ENCODE results near the gene ALKBH6. TPM values are rescaled to one million over a fixed set of nuclear protein-coding genes. Genes with fewer than 3 reads are reported as not detected.

The ALKBH6 gene
- 10 to 100 TPM; 13.3 to 24.5 TPM for total RNA-seq
- 10 to 100 TPM; 23.1 to 30.1 TPM for polyA plus RNA-seq
- long read RNA-seq, donor 1, partial matches to known transcripts = 0 of 5 reads
- long read RNA-seq, donor 1, other reads (novel, unspliced or antisense) = 0 of 5 reads
- long read RNA-seq, donor 2, partial matches to known transcripts = 0 of 2 reads
- long read RNA-seq, donor 2, other reads (novel, unspliced or antisense) = 0 of 2 reads
- long read RNA-seq, donor 3, partial matches to known transcripts = 0 of 6 reads
- long read RNA-seq, donor 3, other reads (novel, unspliced or antisense) = 0 of 6 reads
- long read RNA-seq, donor 4 = 0 reads
- long read RNA-seq, donor 5, partial matches to known transcripts = 0 of 3 reads
- long read RNA-seq, donor 5, other reads (novel, unspliced or antisense) = 0 of 3 reads

DNA sequence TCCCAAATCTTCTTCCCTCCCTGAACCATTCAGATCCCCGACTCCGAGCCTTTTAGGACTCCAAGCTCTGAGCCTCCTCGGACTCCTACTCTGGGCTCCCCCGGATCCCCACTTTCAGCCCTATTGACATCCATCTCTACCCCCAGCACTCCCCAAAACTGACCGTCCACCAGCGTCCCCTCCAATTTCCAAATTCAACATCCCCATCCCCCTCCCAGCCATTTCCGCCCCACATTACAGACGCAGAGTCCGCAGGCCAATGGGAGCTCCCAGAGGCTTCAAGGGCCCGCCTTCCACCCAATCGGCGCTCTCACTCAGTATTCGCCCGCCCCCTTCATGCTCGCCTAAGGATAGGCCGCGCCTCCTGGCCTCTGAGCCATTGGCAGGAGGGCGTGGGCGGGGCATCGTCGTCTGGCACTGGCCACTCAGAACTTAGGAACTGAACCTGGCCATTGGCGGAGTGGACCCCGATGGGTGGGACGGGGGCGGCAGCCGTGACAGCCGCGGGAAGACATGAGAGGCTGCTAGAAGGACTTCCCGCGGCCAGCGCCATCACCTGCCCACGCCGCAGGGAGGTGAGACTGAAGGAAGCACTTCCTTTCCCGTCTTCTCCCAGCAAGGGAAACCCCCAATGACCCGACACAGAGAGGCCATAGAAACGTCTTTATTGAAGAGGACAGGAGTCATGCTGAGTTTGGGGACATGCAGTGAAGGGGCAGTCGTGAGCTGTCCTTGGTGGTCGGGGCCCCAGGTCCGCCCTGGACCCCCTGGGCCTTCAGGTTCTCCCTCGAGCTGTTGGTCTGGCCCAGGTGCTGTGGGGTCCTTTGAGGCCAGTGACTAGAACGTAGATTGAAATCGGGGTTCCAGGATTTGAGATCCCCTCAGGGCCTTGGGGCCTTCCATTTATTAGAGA lies at the start of gene ALKBH6:
TSS of gene ALKBH6 (minus strand) at position 202 of the 913 bp plus-strand sequence. CDS start 816 bp downstream, outside the sequence.
- Histone ChIP-seq H3K36me3 (ENCODE audit: control insufficient read depth in 4 of 4, insufficient read depth in 4 of 4, low read length in 4 of 4) (peaks cover 0 to 4% (median 1%) of the 10 kb centered on the region in 4 donors), H3K9ac (ENCODE audit: insufficient read depth in 1 of 2, low read length in 2 of 2) (peak within 1 kb of the TSS; percentile 59 to 87), H3K9me3 (ENCODE audit: control insufficient read depth in 4 of 4, insufficient read depth in 3 of 4, low read length in 3 of 4) (no peaks in the 10 kb centered on the region), H3K27me3 (ENCODE audit: control insufficient read depth in 3 of 3, insufficient read depth in 3 of 3, low read length in 2 of 3) (no peaks in the 10 kb centered on the region), H3K4me1 (ENCODE audit: control insufficient read depth in 5 of 5, insufficient read depth in 5 of 5, low read length in 5 of 5) (peaks cover 0 to 14% (median 3%) of the 10 kb centered on the region in 5 donors), H3K27ac (ENCODE audit: low read depth in 1 of 2, low read length in 1 of 2) (peak within 1 kb of the TSS; percentile 79 to 80), H3K4me3 (peak within 1 kb of the TSS; percentile 60)
- 2% methylated on average over 42 of the region's 42 CpGs for WGBS, 2 donors
- DNase-seq (peak; percentile 99 to 100 (median 99)), ATAC-seq (ENCODE audit: insufficient read depth, low FRiP score) (peak; percentile 96)
- TF ChIP-seq, protein P1, sequence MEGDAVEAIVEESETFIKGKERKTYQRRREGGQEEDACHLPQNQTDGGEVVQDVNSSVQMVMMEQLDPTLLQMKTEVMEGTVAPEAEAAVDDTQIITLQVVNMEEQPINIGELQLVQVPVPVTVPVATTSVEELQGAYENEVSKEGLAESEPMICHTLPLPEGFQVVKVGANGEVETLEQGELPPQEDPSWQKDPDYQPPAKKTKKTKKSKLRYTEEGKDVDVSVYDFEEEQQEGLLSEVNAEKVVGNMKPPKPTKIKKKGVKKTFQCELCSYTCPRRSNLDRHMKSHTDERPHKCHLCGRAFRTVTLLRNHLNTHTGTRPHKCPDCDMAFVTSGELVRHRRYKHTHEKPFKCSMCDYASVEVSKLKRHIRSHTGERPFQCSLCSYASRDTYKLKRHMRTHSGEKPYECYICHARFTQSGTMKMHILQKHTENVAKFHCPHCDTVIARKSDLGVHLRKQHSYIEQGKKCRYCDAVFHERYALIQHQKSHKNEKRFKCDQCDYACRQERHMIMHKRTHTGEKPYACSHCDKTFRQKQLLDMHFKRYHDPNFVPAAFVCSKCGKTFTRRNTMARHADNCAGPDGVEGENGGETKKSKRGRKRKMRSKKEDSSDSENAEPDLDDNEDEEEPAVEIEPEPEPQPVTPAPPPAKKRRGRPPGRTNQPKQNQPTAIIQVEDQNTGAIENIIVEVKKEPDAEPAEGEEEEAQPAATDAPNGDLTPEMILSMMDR (IDR thresholded peaks at IDR 0.05; ENCODE audit: control extremely low read depth, extremely low read depth) = no peak

DNA sequence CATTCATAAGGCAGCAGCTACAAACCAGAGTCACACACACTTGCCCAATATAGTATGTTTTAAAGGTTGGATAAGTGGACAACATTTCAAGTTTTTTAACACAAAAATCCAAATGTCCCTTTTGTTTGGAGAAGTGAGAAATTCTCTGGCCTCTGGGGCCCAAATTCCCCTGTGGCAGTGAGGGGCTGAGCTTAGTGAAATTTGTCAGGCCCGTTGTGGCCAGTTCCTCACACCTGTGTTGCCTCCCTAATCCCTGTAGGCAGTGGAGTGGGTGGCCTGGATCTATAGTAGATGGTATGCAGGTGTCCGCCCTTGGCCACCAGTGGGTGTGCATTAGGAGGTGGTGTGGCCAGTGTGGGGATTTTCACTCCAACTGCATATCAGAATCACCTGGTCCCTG lies 47.4 kb upstream of the ALKBH6 start:
- peaks cover 0 to 7% (median 0%) of the 10 kb centered on the region in 4 donors for H3K36me3 ChIP-seq (ENCODE audit: control insufficient read depth in 4 of 4, insufficient read depth in 4 of 4, low read length in 4 of 4)

DNA sequence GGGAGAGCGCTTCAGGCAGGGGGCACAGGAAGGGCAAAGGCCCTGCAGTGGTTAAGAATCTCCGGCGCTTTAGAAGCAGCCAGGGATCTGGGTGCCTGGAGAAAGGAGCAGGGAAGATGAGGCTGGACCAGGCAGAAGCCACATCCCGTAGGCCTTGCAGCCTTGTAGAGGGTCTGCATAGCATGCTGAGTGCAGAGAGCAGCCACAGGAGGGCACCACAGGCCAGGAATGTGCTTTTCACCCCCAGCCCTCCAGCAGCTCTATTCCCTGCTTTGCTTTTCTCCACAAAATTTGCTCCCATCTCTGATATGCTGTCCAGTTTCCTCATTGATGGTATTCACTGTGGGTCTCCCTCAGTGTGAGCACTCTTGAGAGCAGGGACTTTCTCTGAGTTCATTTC lies 46.4 kb upstream of the ALKBH6 start:
- Histone ChIP-seq H3K4me3 (no peak overlapping the region), H3K36me3 (ENCODE audit: control insufficient read depth in 4 of 4, insufficient read depth in 4 of 4, low read length in 4 of 4) (peaks cover 0 to 7% (median 0%) of the 10 kb centered on the region in 4 donors), H3K4me1 (ENCODE audit: control insufficient read depth in 5 of 5, insufficient read depth in 5 of 5, low read length in 5 of 5) (peaks cover 0 to 11% (median under 1%) of the 10 kb centered on the region in 5 donors), H3K27me3 (ENCODE audit: control insufficient read depth in 3 of 3, insufficient read depth in 3 of 3, low read length in 2 of 3) (no peaks in the 10 kb centered on the region), H3K27ac (ENCODE audit: low read depth in 1 of 2, low read length in 1 of 2) (no peak overlapping the region), H3K9me3 (ENCODE audit: control insufficient read depth in 4 of 4, insufficient read depth in 3 of 4, low read length in 3 of 4) (no peaks in the 10 kb centered on the region), H3K9ac (ENCODE audit: insufficient read depth in 1 of 2, low read length in 2 of 2) (no peak overlapping the region)
- ATAC-seq (ENCODE audit: insufficient read depth, low FRiP score) (no peak), DNase-seq (no peak)
- TF ChIP-seq, protein P1 (IDR thresholded peaks at IDR 0.05; ENCODE audit: control extremely low read depth, extremely low read depth) = no peak
- WGBS, 2 donors = 81 to 88% methylated on average over 4 of the region's 4 CpGs

More for the DNA sequence above, 47.4 kb upstream of the ALKBH6 start:
- Histone ChIP-seq H3K27ac (ENCODE audit: low read depth in 1 of 2, low read length in 1 of 2) (no peak overlapping the region), H3K9me3 (ENCODE audit: control insufficient read depth in 4 of 4, insufficient read depth in 3 of 4, low read length in 3 of 4) (no peaks in the 10 kb centered on the region), H3K4me1 (ENCODE audit: control insufficient read depth in 5 of 5, insufficient read depth in 5 of 5, low read length in 5 of 5) (peaks cover 0 to 2% (median 0%) of the 10 kb centered on the region in 5 donors), H3K4me3 (no peak overlapping the region), H3K9ac (ENCODE audit: insufficient read depth in 1 of 2, low read length in 2 of 2) (no peak overlapping the region), H3K27me3 (ENCODE audit: control insufficient read depth in 3 of 3, insufficient read depth in 3 of 3, low read length in 2 of 3) (no peaks in the 10 kb centered on the region)
- ATAC-seq (ENCODE audit: insufficient read depth, low FRiP score) = no peak
- TF ChIP-seq, protein P1 (IDR thresholded peaks at IDR 0.05; ENCODE audit: control extremely low read depth, extremely low read depth) = no peak
- DNase-seq = no peak
- WGBS, 2 donors = 91 to 93% methylated on average over 2 of the region's 2 CpGs

Measured in lung (tissue), 16 donors.